SK-N-SH (cell line): ENCODE measurements around the gene CFAP65. TPM values are rescaled to one million over a fixed set of nuclear protein-coding genes. Genes with fewer than 3 reads are reported as not detected.

Experiments used
- CTCF ChIA-PET: fragments of 300-600, 350-600 bp; formaldehyde crosslinking; extraction: SDS; loops from one replicate; lab custom pipeline; 2021; lab: Yijun Ruan, JAX
- POLR2A ChIA-PET: fragments of 350-600 bp; sonication (Branson Sonifier 250); formaldehyde crosslinking; extraction: SDS; loops from one replicate; lab custom pipeline; 2020; ENCODE audit warnings: antibody characterized with exemption, inconsistent platforms; lab: Yijun Ruan, JAX
- DNase-seq: peaks from one replicate; pipeline ENCODE4 v3.0.0; 2012
- H2AFZ ChIP-seq: fragments of 200-600 bp; sonication (generic); 2 replicates; pipeline ENCODE4 v1.8.1; 2016; ENCODE audit warnings: antibody characterized with exemption, mild to moderate bottlenecking, low read depth
- H3F3A ChIP-seq: fragments of 200-600 bp; sonication (generic); replicated peaks from 2 replicates; pipeline ENCODE3; 2016; ENCODE audit warnings: antibody characterized with exemption, mild to moderate bottlenecking; ENCODE audit not compliant: insufficient read depth
- H3K27ac ChIP-seq, 2 experiments: fragments of 200-500 bp in 1 of 2; fragments of 200-600 bp in 1 of 2; sonication (Bioruptor generic) in 1 of 2; sonication (generic), shearing (Covaris generic) in 1 of 2; 2 replicates each; pipeline versions ENCODE4 v1.5.1 to v1.6.1; 2014 to 2016; ENCODE audit warnings: low read depth in 2 of 2, inconsistent platforms in 1 of 2, low read length in 1 of 2, mild to moderate bottlenecking in 1 of 2, mixed read lengths in 1 of 2
- H3K27me3 ChIP-seq: fragments of 200-600 bp; sonication (generic), shearing (Covaris generic); 2 replicates; pipeline ENCODE4 v1.6.1; 2016; ENCODE audit warnings: mixed run types; ENCODE audit not compliant: insufficient read depth
- H3K36me3 ChIP-seq, 2 experiments: fragments of 200-500 bp in 1 of 2; fragments of 200-600 bp in 1 of 2; sonication (Bioruptor generic) in 1 of 2; sonication (generic) in 1 of 2; replicated peaks in 1 of 2; 2 replicates each; pipeline versions ENCODE3 to v1.5.1; 2014 to 2016; ENCODE audit warnings: low read length in 1 of 2, mild to moderate bottlenecking in 1 of 2; ENCODE audit not compliant: insufficient read depth in 2 of 2, control insufficient read depth in 1 of 2
- H3K4me1 ChIP-seq, 2 experiments: fragments of 200-500 bp in 1 of 2; fragments of 200-600 bp in 1 of 2; sonication (Bioruptor generic) in 1 of 2; sonication (generic), shearing (Covaris generic) in 1 of 2; 2 replicates each; pipeline versions ENCODE4 v1.5.1 to v1.6.1; 2014 to 2016; ENCODE audit warnings: low read depth in 1 of 2, low read length in 1 of 2, mixed run types in 1 of 2; ENCODE audit not compliant: insufficient read depth in 2 of 2, control insufficient read depth in 1 of 2
- H3K4me2 ChIP-seq: fragments of 200-600 bp; sonication (generic), shearing (Covaris generic); 2 replicates; pipeline ENCODE4 v1.6.1; 2017; ENCODE audit warnings: mixed run types
- H3K4me3 ChIP-seq, 2 experiments: fragments of 200-500 bp in 1 of 2; fragments of 200-600 bp in 1 of 2; sonication (Bioruptor generic) in 1 of 2; sonication (generic), shearing (Covaris generic) in 1 of 2; 2 replicates each; pipeline versions ENCODE4 v1.5.1 to v1.8.1; 2014 to 2016; ENCODE audit warnings: low read depth in 2 of 2, inconsistent platforms in 1 of 2, low read length in 1 of 2, mild to moderate bottlenecking in 1 of 2, mixed read lengths in 1 of 2, moderate library complexity in 1 of 2
- H3K79me2 ChIP-seq: fragments of 200-600 bp; sonication (generic); 2 replicates; pipeline ENCODE4 v1.8.1; 2017; ENCODE audit warnings: mild to moderate bottlenecking; ENCODE audit not compliant: insufficient read depth
- H3K9ac ChIP-seq: fragments of 200-600 bp; sonication (generic); 2 replicates; pipeline ENCODE4 v1.6.1; 2017; ENCODE audit warnings: mixed run types
- H3K9me2 ChIP-seq: fragments of 200-600 bp; sonication (generic); 2 replicates; pipeline ENCODE4 v1.6.1; 2017; ENCODE audit warnings: mixed run types
- H3K9me3 ChIP-seq: fragments of 200-600 bp; sonication (generic); 2 replicates; pipeline ENCODE4 v1.6.1; 2017; ENCODE audit warnings: mixed run types, mild to moderate bottlenecking, moderate library complexity
- H4K20me1 ChIP-seq: fragments of 200-600 bp; sonication (generic); 2 replicates; pipeline ENCODE4 v1.6.1; 2017; ENCODE audit warnings: mild to moderate bottlenecking, mixed run types; ENCODE audit not compliant: insufficient read depth
- CTCF ChIP-seq: fragments of 200-600 bp; sonication (generic); IDR thresholded peaks from 2 replicates; pipeline ENCODE4 v1.6.1; 2017; ENCODE audit warnings: antibody characterized with exemption, mild to moderate bottlenecking, moderate library complexity
- FOXJ3 ChIP-seq: sonication (generic); formaldehyde crosslinking; IDR thresholded peaks from 2 replicates; pipeline ENCODE4 v1.5.1; 2020; ENCODE audit warnings: mild to moderate bottlenecking, missing genetic modification reagents
- JUND ChIP-seq: IDR thresholded peaks from 2 replicates; pipeline ENCODE4 v1.4.0; 2012
- MXI1 ChIP-seq: IDR thresholded peaks from 2 replicates; pipeline ENCODE4 v1.6.1; 2012; ENCODE audit warnings: mild to moderate bottlenecking, low read depth, low read length, improper control_type of control experiment
- PBX3 ChIP-seq: IDR thresholded peaks from 2 replicates; pipeline ENCODE4; 2012
- POLR2AphosphoS5 ChIP-seq: IDR thresholded peaks from 2 replicates; pipeline ENCODE4 v1.6.1; 2012; ENCODE audit warnings: low read depth, low read length
- RXRA ChIP-seq: IDR thresholded peaks from 2 replicates; pipeline ENCODE4 v1.4.0; 2012; ENCODE audit warnings: low read depth, mild to moderate bottlenecking, borderline replicate concordance
- SMC3 ChIP-seq: IDR thresholded peaks from 2 replicates; pipeline ENCODE4 v1.6.1; 2012; ENCODE audit warnings: low read depth, low read length, improper control_type of control experiment
- USF2 ChIP-seq: fragments of 150-350 bp; IDR thresholded peaks from 2 replicates; pipeline ENCODE4 v1.6.1; 2017; ENCODE audit warnings: antibody characterized with exemption, low read length, low read depth, borderline replicate concordance
- WGBS: methylation state at CpG from one replicate; pipeline ENCODE4 v1.1.6; 2017; ENCODE audit warnings: low lambda C conversion rate; 5-methylcytosine and 5-hydroxymethylcytosine counted together
- polyA plus RNA-seq, 3 experiments: library from polyadenylated mRNA; depleted of rRNA; stranded (reverse); fragments of >200 nt; gene quantifications; 2 replicates each; pipeline ENCODE4 v1.2.3, GENCODE V29; 2012

Gene CFAP65
- polyA plus RNA-seq, 1 of the 3 experiments (the other 2 are of a cell fraction): 0.95 TPM

GRCh38 chr2:219003979-219004378 lies 37.3 kb downstream of the CFAP65 start:
- no peaks in the 10 kb centered on the region for H4K20me1 ChIP-seq
- ChIA-PET POLR2A (no interaction called here), CTCF (interaction anchor here (0.9 to 12.8 kb wide), 19 partner anchors 10 to 385 kb away, joined by 3 to 258 read pairs (median 14); partner anchors contain the start of genes CFAP65, CRYBA2 and FEV)
- no peaks in the 10 kb centered on the region for H3F3A ChIP-seq
- H3K27ac ChIP-seq: no peak overlapping the region
- H2AFZ ChIP-seq: no peak overlapping the region
- H3K27me3 ChIP-seq: peaks cover 18% of the 10 kb centered on the region; the same call in 1 of the 2 replicates
- H3K9ac ChIP-seq: no peak overlapping the region
- TF ChIP-seq POLR2AphosphoS5 (no peak), SMC3 (no peak), PBX3 (no peak), USF2 (no peak), JUND (no peak), RXRA (no peak), MXI1 (no peak), FOXJ3 (no peak)
- DNase-seq: no peak
- no peaks in the 10 kb centered on the region for H3K79me2 ChIP-seq
- no peak overlapping the region for H3K4me2 ChIP-seq
- peaks cover 0 to 47% of the 10 kb centered on the region in 2 experiments; a peak in 2 of 4 replicates for H3K4me1 ChIP-seq
- H3K9me3 ChIP-seq: no peaks in the 10 kb centered on the region
- 86% methylated on average over 3 of the region's 3 CpGs for WGBS
- H3K9me2 ChIP-seq: no peaks in the 10 kb centered on the region
- H3K4me3 ChIP-seq: no peak overlapping the region
- no peaks in the 10 kb centered on the region for H3K36me3 ChIP-seq

- POLR2A ChIA-PET: interaction anchor here (0.8 to 2.4 kb wide), 6 partner anchors 10 to 172 kb away, joined by 3 to 9 read pairs (median 6); partner anchors contain the start of genes CRYBA2 and FEV
- peaks cover 18% of the 10 kb centered on the region; the same call in 1 of the 2 replicates for H3K27me3 ChIP-seq
- WGBS: 16% methylated on average over 20 of the region's 20 CpGs
These were observed 38.1 kb downstream of the CFAP65 start for GRCh38 chr2:219003267-219003634.

More at GRCh38 chr2:219003267-219003634, 38.1 kb downstream of the CFAP65 start:
- CTCF ChIA-PET: interaction anchor here (0.8 to 12.8 kb wide), 31 partner anchors 9 to 292 kb away, joined by 3 to 258 read pairs (median 11); partner anchors contain the start of genes CFAP65, CRYBA2 and FEV
- peak overlapping the region; percentile 37; the same call in 1 of the 2 replicates for H2AFZ ChIP-seq
- DNase-seq: peak; percentile 96
- H3K27ac ChIP-seq: peak overlapping the region in 1 of 2 experiments; percentile 99; a peak in 2 of 4 replicates
- H3K79me2 ChIP-seq: no peaks in the 10 kb centered on the region
- peaks cover 0 to 54% of the 10 kb centered on the region in 2 experiments; a peak in 2 of 4 replicates for H3K4me1 ChIP-seq
- TF ChIP-seq CTCF (peak; percentile 57; the same call in 1 of the 2 replicates), MXI1 (peak; percentile 55; the same call in 1 of the 2 replicates), POLR2AphosphoS5 (no peak)
- no peaks in the 10 kb centered on the region for H3F3A ChIP-seq
- H3K9me2 ChIP-seq: no peaks in the 10 kb centered on the region
- peak overlapping the region; percentile 56; the same call in 1 of the 2 replicates for H3K4me2 ChIP-seq
- H3K9me3 ChIP-seq: no peaks in the 10 kb centered on the region
- peak overlapping the region; percentile 51 to 54 for H3K4me3 ChIP-seq
- H4K20me1 ChIP-seq: no peaks in the 10 kb centered on the region
- no peaks in the 10 kb centered on the region for H3K36me3 ChIP-seq
- H3K9ac ChIP-seq: no peak overlapping the region
